Hematopoietic multipotent progenitor cell treated with erythropoietin and hydrocortisone succinate and interleukin-3 and kit ligand, for 17 days (in vitro differentiated cells): Measurements from ENCODE around the gene UBAC2.
"Not testable (repeated sequence)": the region's sequence is repeated elsewhere in the genome, so short reads cannot be mapped to it uniquely, and the experiment has no call there.

Source experiments
- DNase-seq: peaks from one replicate; pipeline ENCODE4 v3.0.0-alpha.2; 2015; ENCODE audit warnings: low spot score

Gene UBAC2

DNA sequence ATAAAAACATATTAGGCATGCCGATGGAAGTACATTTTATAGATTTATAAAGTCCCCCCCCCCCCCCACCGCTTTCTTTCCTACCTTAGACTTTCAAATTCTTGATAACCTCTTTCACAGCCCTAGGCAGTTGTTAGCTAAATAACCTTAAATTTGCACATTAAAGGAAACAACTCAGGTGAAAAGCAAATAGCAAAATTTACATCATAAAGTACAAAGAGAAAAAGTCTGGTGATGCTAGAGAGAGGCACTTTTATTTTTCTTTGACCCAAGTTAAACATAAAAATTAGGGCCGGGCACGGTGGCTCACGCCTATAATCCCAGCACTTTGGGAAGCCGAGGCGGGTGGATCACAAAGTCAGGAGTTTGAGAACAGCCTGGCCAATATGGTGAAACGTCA, 15.0 kb upstream of the UBAC2 start:
- DNase-seq = no peak

GRCh38 chr13:99190147-99190985, 10.3 kb upstream of the UBAC2 start:
- no peak for DNase-seq

DNA sequence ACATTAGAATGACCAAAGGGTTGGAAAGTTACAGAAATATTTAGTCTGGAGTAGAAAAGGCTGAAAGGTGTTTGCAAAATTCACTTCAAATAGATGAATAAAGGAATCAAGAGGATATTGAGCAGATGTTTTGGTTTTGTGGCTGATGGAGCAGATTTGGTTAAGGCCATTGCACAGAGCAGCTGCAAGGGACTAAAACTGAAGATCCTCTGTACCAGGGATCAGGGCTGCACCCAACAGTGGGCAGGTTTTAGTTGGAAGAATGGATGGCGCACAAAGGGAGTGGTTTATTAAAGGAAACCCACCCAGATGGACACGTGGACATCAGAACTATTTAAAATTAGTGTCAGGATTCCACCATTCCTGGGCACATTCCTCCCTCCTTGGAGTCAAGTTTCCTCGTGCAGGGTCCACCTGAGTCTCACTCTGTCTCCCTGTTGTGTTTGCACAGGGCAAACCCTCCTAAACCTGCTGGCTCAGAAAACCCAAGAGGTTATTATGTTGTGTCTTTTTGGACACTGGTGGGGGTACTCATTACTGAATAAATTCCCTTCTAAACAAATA, 9.2 kb upstream of the UBAC2 start:
- DNase-seq = no peak

GRCh38 chr13:99191900-99192399, 8.7 kb upstream of the UBAC2 start:
- DNase-seq = no peak

GRCh38 chr13:99192480-99192879, 8.2 kb upstream of the UBAC2 start:
- DNase-seq = no peak

DNA sequence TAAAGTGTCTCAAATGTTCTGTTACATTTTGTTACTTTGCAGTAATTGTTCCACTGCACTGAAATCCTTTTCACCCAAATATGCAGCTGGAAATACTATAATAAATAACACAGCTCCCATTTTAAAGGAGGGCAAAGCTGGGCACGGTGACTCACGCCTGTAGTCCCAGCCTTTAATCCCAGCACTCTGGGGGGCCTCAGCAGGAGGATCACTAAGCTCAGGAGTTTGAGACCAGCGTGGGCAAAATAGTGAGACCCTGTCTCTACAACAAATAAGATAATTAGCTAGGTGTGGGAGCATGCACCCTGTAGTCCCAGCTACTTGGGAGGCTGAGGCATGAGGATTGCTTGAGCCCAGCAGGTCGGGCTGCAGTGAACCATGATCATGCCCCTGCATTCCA, 7.5 kb upstream of the UBAC2 start:
- no peak for DNase-seq

DNA sequence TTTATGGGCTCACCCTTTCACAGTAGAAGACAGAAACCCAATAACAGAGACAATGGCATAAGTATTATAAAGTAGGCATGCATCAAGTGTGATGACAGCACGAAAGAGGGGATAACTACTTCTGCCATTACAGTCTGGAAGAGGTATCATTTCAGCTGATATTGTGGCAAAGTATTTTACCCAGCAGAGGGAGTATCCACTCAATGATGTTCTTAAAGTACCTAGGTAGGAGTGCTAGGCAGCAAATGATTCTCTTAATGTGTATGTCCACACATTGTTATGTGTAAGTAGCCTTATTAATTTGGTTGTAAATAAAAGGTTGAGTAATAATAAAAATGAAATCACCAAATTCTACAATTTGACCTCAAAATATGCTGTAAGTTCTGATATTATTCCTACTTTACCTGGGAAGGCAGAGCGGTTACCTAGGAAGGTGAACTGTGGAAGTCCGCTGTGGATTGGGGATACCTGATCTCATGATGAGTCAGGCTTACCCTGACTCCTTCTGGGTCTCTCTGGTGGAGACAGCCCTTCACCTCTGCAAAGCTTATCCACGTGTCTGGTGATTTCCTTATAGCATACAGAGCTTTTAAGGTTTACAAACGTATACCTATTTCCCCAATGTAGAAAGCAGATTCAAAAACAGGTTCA, 4.1 kb upstream of the UBAC2 start:
- peak; percentile 24 for DNase-seq

GRCh38 chr13:99197117-99197651, 3.5 kb upstream of the UBAC2 start:
- DNase-seq = no peak

DNA sequence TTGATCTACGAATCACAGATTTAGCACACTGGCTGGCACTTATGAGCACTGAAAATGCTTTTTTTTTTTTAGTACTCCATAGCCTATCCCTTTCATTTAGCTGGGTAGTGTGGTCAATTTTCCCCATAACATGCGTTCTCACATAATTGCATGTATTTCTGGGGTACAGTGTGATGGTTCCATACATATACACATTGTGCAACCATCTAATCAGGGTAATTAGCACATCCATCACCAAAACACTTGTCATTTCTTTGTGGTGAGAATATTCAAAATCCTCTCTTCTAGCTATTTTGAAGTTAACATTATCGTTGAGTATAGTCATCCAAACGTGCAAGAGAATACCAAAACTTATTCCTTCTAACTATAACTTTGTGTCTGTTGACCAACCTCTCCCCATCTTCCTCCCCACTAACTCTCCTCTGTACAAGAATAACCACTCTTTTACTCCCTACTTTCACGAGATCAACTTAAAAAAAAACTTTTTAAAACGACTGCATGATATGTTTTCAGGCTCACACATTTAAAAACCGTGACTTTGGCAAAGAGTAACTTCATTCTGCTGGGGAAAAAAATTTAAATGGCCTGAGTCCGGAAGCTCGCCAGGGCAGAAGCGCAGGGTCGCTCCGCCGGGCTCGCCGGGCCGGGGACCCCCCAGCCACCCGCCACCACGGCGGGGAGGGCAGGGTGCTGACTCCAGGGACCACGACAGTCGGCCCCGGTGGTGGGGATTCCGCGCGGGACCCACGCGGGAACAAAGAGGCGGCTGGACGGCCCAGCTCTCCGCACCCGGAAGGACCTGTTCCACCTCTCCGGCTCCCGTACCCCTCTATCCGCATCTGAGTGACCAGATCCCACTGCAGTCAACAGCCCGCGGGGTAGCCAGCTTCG, 868 bp upstream of the UBAC2 start:
- DNase-seq = no peak

DNA sequence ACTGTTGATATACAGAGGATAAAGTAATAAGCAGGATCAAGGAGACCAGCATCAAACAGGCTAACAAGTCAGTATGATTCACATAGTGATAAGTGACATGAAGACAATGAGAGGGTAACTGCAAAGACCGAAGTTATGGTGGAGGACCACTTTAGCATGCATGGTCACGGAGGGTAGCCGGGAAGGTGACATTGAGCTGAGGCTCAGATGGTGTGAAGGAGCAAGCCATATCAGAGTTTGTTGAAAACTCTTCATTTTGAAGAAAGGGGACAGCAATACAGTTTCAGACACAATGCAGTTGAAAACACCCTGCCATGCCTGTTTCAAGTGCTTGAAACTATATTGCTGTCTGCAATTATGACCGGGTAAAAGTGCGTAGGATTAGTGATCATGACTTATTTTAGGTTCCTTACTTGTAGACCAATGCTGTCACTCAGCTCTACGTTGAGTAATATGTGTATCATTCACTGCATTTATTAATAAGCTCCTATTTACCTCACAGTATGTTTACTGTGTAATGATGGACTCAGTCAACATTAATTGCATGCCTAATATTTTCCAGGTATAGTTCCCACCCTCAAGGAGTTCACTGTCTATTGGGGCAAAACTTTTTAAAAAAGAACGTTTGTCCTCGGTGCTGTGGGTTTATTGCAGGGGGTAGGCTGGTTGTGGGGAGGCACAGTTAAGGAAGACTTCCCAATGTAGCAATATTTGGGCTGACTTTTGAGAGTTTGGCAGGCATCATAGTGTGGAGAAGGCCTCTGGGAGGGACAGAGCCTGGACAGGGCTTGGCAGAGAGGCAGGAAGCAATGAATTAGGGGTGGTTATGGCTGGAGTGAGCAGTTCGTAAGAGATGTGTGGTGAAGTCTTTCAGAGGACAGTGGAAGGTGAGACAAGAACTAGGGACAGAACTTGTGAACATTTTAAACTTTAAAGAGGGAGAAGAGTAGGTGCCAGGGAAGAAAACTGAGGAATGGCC, 3.2 kb downstream of the UBAC2 start:
- no peak for DNase-seq

DNA sequence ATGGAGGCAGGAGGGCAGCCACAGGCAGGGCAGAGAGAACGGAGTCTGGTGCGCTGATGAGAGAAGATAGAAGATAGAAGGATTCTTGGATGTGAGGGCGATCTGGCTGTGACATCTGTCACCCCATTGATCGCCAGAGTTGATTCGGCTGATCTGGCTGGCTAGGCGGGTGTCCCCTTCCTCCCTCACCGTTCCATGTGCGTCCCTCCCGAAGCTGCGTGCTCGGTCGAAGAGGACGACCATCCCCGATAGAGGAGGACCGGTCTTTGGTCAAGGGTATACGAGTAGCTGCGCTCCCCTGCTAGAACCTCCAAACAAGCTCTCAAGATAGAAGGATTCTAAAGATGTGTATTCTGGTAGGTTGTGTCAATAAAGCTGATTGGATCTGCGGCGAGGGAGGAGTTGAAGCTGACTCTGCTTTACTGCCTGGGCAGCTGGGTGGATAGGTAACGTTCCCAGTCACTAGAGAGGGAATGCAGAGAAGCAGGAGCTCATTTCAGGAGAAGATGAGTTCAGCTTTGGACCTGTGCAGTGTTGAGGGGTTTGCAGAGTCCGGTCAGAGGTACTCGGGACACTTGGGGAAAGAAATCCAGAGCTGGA, 5.1 kb downstream of the UBAC2 start:
- DNase-seq = no peak

GRCh38 chr13:99206226-99206625, 5.6 kb downstream of the UBAC2 start:
- no peak for DNase-seq

DNA sequence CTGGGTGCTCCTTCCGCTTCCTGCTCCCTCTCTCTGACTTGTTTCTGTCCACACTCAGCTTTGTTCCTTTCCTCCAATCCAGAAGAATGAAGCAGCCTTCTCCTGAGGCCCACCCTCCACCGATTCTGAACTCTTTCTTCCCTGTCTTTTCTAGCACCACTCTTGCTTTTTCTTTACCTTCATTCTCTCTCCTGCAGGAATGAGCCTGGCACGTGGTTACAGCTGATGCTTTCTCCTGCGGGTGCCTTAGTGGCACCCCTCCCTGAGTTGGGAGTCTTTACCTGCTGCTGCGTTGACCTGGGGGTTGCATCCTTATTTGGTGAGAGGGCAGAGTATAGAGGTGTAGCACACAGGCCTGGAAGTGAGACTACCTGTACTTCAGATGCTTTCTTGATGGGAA, 6.2 kb downstream of the UBAC2 start:
- DNase-seq = no peak

- no peak for DNase-seq
These were observed 6.9 kb downstream of the UBAC2 start for GRCh38 chr13:99207511-99207910.

- no peak for DNase-seq
These were observed 7.5 kb downstream of the UBAC2 start for GRCh38 chr13:99208185-99208584.

DNA sequence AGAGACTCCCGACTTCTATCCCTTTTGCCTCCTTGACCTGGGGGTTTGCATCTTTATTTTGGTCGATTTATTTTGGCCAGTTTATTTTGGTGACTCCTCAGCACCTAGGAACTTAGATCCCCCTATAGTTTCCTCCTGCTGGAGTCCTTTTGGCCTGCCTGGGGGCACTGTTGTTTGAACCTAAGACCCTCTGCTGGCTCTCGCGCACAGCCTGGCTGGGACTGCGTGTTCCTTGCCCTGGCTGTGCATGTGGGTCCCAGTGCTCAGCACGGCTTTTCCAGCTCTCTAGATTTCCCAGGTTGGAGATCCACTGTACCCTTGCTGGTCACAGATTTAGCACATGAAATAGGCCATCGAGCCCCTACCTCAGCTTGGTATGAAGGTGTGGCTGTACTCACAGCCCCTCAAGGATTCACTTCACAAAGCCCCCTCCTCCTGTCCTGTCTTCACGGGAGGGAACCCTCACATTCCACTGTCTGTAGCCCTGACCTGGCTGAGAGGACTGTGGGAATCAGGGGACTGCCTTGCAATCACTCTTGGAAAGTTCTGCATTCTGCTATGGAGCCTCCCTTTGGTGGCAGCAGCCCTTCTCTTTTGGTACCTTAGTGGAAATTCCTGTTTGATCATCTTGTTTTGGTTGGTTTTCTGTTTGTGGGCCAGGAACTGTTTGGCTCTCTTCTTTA, 8.3 kb downstream of the UBAC2 start:
- DNase-seq = no peak

DNA sequence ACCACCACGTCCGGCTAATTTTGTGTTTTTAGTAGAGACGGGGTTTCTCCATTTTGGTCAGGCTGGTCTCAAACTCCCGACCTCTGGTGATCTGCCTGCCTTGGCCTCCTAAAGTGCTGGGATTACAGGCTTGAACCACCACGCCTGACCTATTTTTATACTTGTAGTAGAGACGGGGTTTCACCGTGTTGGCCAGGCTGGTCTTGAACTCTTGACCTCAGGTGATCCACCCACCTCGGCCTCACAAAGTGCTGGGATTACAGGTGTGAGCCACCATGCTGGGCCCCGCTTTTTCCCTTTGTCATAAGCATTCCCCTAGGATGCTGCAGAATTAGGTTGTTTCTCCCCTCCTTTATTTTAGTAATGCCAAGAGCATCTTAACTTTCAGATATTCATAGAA, 10.0 kb downstream of the UBAC2 start:
- DNase-seq = not testable (repeated sequence)

GRCh38 chr13:99211421-99212035, 10.9 kb downstream of the UBAC2 start:
- no peak for DNase-seq

- no peak for DNase-seq
These were observed 13.6 kb downstream of the UBAC2 start for GRCh38 chr13:99214232-99214631.
